NCI-H446 treated with DMSO at 0.1 percent for 48 hours (cell line): ENCODE results near the gene CEP104.

ENCODE experiments used
- DNase-seq: peaks from one replicate; lab custom pipeline; 2025; lab: John Stamatoyannopoulos, UW

CEP104 gene

DNA sequence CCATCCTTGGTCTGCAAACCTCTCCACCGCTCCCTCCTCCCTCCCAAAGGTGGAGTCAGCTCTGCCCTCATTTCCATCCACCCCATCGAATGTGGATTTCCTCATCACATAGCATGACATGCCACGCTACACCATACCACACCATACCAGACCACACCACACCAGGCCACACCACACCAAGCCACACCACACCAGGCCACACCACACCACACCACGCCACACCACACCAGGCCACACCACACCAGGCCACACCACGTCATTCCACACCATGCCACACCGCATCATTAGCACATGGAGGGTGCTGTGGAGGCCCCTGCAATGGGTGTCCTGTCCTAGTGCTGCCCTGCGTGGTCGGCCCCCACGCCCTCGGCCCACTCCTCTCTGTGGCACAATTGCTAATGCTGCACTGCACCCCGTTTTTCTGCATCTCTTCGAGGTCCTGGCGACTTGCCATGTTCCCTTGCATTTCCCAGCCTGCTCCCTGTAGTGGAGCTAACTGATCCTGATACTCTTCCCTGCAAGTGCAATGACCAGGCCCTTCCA lies 11.5 kb upstream of the CEP104 start:
- no peak for DNase-seq

- no peak for DNase-seq
Measured at GRCh38 chr1:3865606-3866160, 8.7 kb upstream of the CEP104 start.

DNA sequence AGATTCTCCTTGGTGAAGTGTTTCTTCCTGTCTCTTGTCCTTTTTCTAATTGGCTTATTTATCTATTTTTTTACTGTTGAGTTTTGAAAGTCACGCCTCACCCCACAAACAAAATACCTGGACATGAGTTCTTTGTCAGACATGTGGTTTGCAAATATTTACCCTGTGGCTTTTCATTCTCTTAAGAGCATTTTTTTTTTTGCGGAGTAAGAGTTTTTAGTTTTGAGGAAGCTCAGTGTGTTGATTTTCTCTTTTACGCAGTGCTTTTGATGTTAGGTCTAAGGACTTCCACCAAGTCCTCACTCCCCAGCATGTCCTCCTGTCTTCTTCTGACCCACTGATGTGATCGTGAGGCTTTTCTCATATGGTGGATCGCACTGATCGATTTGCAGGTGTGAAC lies 7.9 kb upstream of the CEP104 start:
- no peak for DNase-seq

DNA sequence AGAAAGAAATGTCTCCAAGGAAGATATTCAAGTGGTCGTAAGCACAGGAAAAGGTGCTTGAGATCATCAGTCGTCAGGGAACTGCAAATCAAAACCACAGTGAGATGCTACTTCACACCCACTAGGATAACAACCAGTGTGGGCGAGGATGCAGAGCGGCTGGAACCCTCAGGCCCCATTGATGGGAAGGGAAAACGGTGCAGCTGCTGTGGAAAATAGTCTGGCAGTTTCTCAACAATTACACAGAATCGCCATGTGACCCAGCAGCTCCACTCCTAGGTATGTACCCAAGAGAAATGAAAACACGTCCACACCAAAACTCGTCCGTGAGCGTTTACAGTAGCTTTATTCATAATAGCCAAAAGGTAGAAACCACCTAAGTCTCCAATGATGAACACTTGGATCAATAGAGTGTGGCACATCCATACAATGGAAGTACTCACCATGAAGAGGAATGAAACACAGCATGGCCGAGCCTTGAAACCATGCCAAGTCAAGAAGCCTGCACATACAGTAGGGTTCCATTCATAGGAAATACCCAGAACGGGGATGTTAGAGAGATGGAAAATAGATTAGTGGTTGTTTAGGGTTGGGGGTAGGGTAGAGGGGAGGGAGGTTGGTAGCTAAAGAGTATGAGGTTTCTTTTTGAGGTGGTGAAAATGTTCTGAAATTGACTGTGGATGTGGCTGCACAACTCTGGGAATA lies 6.4 kb upstream of the CEP104 start:
- no peak for DNase-seq

GRCh38 chr1:3858231-3858981 lies 1.4 kb upstream of the CEP104 start:
- DNase-seq, result no peak

DNA sequence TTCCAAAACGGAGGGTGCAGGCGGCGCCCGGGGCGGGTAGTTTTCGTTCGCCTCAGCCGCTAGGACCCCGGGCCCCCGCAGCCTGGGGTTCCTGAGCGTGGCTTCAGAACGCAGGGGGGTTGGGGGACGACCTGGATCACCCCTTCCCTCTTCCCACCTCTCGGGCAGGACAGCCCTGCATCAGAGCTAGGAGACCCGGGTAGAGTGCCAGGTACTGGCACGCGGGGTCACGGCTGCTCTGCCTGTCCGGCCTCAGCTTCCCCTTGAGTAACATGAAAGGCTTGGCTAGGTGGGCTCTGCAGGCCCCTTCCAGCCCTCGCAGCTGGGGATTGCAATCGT lies 749 bp upstream of the CEP104 start:
- DNase-seq, result no peak

GRCh38 chr1:3852711-3853485 lies 4.1 kb downstream of the CEP104 start:
- DNase-seq, result no peak

- no peak for DNase-seq
Measured at GRCh38 chr1:3852091-3852490, 4.9 kb downstream of the CEP104 start.

GRCh38 chr1:3851292-3851691 lies 5.7 kb downstream of the CEP104 start:
- DNase-seq, result no peak

DNA sequence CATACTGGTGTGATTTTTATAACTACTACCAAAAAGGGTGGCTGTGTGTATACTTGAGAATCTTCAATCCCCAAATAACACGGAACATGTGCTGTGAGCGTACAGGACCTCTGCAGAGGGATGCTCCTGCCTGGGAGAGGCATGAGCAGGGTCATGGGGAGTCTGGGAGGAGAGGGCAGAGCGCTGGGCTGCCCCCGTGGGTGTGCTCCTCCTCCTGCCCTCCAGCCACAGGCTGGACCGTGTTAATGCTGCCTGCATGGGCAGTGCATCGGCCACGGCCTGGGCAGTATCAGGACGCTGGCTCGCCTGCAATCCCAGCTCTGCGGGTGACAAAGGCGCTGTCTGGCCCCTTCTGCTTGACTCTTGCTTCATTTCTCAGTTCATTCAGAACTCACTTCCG lies 6.2 kb downstream of the CEP104 start:
- DNase-seq, result no peak

GRCh38 chr1:3847081-3847480 lies 9.9 kb downstream of the CEP104 start:
- DNase-seq, result no peak

DNA sequence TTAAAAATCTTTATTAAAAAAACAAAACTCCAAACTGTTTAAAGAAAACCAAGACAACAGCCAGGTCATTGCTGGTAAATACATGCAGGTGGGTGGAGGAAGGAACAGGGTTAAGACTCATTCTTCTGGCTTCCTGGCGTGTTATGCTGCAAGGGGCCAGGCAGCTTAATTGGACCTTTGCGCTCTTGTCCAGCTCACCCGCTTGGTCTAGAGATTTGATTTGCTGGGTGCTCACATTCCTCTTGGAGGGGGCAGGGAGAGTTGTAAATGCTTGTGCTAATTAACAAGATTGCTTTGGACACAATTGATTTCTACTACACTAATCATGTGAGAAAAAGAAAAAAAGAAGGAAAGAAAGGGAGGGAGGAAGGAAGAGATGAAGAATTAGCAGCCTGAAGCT lies 10.5 kb downstream of the CEP104 start:
- no peak for DNase-seq

DNA sequence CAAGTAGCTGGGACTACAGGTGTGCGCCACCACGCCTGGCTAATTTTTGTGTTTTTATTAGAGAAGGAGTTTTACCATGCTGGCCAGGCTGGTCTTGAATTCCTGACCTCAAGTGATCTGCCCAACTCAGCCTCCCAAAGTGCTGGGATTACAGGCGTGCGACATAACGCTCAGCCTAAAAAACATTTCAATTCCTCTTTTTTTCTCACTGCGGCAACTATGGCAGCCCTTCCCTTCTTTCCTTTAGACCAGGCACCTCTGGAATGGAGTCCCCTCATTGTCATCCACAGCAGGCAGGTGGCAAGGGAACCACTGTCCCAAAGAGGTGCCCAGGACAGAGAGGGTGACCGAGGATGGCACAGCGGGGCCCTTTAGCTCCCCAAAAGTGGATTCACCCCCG lies 14.1 kb downstream of the CEP104 start:
- no peak for DNase-seq

GRCh38 chr1:3841491-3841890 lies 15.5 kb downstream of the CEP104 start:
- DNase-seq, result no peak

- DNase-seq, result no peak
Measured at GRCh38 chr1:3838788-3839187, 18.2 kb downstream of the CEP104 start.

DNA sequence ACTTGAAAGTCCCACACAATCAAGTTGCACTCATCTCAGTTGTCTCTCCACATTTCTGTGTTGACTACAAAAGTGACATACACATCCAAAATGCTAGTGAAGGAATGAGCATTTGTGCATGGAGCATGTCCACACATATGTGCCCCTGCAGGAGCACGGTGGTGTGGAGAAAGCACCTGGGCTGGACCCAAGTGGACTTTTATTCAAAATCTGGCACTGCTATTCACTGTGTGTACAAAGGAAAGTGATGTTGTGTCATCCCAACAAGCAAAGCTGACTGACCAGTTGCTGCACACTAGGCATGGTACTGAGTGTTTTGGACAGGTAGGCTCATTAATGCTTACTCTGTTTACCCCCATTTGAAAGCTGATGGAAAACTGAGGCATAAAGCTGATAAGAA lies 19.3 kb downstream of the CEP104 start:
- no peak for DNase-seq

DNA sequence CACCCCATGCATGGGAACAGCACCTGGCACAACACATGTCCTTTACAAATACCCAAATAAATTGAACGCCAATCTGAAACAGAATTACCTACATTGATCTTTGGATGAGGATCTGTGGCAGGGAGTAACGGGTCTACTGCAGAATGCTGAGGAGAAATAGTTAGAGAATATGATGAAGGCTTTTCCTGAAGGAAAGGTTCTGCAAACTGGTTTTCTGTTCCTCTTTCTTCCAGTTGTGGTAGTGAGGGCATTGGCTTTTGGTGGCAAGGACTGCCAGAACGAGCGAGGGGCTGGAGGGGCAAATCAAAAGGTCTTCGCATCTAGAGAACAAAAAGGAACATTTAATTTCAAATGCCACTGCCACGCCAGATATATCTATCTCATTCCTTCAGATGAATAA lies 19.8 kb downstream of the CEP104 start:
- no peak for DNase-seq

DNA sequence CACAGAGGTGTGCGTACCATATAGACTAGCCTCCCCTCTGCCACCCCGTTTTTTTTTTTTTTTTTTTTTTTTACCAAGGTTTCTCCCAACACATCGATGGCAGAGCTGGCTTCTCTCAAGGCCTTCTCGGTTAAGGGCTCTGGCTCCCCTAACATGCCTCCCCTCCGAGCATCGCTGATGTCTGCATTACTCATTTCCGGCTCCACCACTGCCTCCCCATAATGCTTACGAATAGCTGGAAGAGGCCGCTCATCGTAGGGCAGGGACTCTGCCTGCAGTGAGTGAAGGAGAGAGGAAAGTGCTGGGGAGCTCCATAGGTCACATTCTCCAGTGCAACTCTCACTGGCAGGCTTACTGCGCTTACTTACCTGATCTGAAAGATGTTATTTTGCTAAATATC lies 20.6 kb downstream of the CEP104 start:
- no peak for DNase-seq

- DNase-seq, result no peak
Measured at GRCh38 chr1:3834701-3835100, 22.3 kb downstream of the CEP104 start.

DNA sequence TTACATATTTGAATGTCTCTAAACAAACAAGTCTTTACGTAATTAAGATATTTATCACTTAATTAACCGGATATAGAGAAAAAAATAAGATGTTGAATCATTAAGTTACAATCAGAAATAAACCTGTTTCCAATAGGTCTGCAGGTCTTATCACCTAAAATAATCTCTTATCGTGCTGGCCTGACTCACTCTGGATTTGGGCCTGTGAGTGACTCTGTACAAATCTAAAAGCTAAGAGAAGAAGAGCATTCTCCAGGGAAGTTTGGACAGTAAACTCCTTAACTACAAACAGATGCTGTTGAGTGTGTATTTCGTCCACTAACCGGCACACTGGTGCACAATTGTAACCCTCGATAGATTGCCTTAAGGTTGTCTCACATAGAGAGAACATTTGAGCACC lies 25.3 kb downstream of the CEP104 start:
- no peak for DNase-seq

DNA sequence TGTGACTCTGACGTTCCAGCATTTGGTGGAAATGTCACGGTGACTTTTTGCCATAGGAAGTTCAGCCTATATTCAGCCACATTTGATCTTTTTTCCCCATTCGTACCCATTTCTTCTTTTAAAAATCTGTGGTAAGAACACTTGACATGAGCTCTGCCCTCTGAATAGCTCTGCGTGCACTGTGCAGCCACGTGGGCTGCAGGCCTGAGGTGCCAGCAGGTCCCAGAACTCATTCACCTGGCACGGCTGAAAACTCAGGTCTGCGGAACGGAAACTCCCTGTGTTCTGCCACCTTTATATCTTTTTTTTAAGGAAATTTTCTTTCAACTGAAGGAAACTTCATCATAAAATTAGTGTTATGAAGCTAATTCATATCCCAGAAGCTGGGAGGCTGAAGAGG lies 28.6 kb downstream of the CEP104 start:
- no peak for DNase-seq

DNA sequence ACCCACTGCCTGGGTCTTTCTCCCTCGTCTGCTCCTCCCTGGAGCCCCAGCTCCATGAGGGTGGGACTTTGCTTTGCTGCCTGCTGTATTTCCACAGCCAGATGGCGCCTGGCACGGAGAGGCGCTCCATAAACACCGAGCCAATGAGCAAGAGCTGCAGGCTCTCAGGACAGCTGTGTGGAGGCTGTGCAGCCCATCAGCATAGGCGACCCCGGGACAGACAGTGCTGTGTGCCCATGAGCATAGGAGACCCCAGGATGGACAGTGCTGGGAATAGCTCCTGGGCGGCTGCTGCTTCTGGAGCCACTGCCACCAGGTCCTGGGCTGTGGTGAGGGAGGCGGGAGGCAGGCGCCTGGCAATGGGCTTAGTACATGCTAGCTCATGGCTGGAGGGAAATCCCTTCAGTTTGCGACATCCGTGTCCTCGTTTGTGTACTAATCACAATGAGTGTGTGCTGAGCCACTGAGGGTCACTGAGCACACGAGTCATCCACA lies 29.2 kb downstream of the CEP104 start:
- DNase-seq, result no peak
